ENCODE measurements around the gene CEP70.

DNA sequence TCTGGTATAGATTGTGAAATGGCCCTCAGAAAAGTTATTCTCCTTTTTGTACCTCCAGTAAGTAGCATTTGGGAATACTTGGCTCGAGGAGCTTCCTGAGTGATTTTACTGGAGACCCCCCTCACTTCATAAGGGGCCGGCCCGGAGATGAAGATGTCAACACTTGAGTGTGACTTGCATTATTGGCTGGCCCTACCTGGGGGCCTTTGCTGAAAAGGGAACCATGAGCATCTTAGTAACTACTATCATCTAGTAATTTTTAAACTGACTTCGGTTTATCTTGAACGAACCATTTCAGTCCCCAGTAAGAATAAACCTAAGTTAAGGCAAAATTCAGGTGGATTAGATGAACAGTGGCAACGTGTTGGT, 15.8 kb upstream of the CEP70 start:
- TF ChIP-seq, protein P1, sequence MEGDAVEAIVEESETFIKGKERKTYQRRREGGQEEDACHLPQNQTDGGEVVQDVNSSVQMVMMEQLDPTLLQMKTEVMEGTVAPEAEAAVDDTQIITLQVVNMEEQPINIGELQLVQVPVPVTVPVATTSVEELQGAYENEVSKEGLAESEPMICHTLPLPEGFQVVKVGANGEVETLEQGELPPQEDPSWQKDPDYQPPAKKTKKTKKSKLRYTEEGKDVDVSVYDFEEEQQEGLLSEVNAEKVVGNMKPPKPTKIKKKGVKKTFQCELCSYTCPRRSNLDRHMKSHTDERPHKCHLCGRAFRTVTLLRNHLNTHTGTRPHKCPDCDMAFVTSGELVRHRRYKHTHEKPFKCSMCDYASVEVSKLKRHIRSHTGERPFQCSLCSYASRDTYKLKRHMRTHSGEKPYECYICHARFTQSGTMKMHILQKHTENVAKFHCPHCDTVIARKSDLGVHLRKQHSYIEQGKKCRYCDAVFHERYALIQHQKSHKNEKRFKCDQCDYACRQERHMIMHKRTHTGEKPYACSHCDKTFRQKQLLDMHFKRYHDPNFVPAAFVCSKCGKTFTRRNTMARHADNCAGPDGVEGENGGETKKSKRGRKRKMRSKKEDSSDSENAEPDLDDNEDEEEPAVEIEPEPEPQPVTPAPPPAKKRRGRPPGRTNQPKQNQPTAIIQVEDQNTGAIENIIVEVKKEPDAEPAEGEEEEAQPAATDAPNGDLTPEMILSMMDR (IDR thresholded peaks at IDR 0.05; ENCODE audit: low read length), result no peak
- TF ChIP-seq EZH2 (IDR thresholded peaks at IDR 0.05; ENCODE audit: borderline replicate concordance, low read length), result no peak

Measured in OCI-LY1 (cell line).